GM19240 (cell line): ENCODE results near the gene TTC23.
"Not testable (repeated sequence)": the region's sequence is repeated elsewhere in the genome, so short reads cannot be mapped to it uniquely, and the experiment has no call there.

Source experiments
- DNase-seq: peaks from one replicate; pipeline ENCODE4 v3.0.0; 2011; ENCODE audit warnings: low spot score; ENCODE audit not compliant: insufficient read length

The TTC23 gene

DNA sequence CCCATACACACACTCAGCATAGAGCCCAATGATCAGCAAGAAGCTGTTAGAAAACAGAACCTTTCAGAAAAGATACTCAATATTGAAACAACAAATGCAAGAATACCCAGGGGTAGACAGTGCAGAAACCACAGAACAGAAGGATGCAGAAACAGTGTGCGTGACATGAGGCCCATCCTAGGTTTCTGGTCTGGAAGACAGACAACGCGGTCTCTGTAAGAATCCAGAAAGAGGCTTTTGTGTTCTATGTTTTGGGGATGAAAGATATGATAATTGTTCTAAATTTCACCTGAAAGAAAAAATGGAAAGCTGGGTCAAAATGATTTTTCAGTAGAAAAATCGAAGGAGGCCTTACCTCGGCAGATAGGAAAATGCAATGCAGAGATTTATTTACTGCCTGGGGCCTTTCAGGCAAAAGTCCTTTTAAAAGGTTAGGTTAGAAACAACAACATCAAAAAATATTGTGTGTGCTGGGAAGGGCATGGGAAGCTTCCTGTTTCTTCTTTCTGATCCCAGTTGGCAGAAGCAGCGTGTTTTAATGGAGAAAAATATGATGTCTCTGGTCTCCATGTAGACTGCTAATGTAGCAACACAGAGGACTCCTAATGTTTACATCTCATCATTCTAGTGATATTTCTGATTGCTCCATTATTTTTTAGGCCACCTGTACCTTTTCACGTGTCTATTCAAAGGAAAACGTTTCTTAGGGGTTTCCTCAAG lies 127.5 kb downstream of the TTC23 start:
- no peak for DNase-seq

GRCh38 chr15:99121207-99121606 lies 128.2 kb downstream of the TTC23 start:
- no peak for DNase-seq

DNA sequence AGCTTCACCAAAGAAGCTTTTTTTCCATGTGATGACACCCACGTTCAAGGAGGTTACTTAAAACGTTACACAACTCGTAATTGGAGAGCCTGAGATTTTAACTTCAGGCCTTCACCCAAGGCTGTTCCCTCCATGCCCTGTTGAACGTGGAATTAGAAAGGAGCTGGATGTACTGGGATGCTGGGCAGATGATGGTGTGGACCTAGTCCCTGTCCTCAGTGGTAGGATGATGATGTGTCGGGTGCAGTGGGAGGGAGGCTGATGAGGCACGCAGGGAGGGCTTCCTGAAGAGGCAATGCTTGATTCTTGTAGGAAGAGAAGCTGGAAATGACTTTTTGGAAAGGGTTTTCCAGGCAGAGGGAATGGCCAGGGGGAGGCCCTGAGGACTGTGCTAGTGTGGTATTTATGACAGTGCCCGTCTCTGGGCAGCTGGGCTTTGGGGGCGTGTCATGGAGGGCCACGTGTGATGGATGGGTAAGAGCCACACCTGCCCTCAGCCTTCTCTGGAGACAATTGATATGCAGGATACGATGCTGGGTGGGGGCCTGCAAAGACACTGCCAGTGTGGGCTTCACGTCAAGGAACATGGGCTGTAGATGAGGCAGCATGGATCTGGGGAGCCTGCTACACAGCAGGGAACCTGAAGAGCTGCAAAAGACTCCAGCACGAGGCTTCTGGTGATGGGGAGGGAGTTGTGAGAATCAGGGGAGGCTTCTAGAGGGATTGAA lies 129.2 kb downstream of the TTC23 start:
- no peak for DNase-seq

DNA sequence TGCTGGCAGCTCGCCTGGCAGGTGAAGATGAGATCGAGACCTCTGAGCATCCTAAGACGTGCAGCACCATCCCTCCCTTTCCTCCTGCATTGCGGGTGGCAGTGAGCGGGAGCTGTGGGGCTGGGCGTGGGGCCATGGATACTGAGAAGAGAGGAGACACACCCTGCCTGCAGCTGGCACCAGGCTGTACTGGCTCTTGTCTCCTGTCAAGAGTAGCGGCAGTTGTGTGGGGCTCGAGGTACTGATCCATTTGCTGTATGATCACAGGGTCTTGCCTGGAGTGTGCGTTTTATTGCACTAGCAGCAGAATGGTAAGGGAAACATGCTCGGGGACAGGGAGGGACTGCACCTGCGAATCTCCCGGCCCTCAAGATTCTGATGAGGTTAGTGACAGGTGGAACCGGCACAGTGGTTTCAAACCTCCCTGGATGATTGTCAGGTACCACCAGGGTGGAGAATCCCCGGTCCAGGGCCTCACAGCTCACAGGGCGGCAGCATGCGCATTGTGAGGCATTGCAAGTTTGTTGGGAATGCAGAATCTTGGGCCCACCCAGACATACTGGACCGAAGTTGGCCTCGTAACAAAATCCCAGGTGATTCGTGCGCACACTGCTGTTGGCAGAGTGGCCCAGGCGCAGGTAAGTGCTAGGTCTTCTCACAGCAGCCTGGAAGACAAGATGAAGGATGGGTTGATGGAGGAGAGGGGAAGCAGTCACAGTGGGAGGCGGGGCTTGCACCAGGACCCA lies 130.4 kb downstream of the TTC23 start:
- no peak for DNase-seq

DNA sequence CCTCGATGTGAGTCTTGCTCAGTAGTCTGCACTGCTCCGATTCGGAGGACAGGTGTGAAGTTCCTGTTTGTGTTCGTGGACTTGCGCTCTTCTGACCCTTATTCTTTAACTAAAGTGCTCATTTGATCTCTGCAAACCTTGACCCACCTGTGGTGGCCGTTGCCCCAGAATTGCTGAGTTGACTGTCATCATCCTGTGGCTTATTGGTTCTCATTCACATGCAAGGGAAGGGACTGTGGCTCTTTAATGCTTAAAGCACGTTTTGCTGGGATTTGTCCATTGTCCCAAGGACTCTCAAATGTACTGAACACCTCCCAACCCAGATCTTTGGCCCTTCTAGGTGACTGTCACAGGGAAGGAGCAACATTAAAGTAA lies 131.1 kb downstream of the TTC23 start:
- no peak for DNase-seq

- DNase-seq, result no peak
Observed at GRCh38 chr15:99117563-99118257, 131.7 kb downstream of the TTC23 start.

- DNase-seq, result no peak
Observed at GRCh38 chr15:99117111-99117510, 132.3 kb downstream of the TTC23 start.

- DNase-seq, result no peak
Observed at GRCh38 chr15:99115300-99116215, 133.8 kb downstream of the TTC23 start.

DNA sequence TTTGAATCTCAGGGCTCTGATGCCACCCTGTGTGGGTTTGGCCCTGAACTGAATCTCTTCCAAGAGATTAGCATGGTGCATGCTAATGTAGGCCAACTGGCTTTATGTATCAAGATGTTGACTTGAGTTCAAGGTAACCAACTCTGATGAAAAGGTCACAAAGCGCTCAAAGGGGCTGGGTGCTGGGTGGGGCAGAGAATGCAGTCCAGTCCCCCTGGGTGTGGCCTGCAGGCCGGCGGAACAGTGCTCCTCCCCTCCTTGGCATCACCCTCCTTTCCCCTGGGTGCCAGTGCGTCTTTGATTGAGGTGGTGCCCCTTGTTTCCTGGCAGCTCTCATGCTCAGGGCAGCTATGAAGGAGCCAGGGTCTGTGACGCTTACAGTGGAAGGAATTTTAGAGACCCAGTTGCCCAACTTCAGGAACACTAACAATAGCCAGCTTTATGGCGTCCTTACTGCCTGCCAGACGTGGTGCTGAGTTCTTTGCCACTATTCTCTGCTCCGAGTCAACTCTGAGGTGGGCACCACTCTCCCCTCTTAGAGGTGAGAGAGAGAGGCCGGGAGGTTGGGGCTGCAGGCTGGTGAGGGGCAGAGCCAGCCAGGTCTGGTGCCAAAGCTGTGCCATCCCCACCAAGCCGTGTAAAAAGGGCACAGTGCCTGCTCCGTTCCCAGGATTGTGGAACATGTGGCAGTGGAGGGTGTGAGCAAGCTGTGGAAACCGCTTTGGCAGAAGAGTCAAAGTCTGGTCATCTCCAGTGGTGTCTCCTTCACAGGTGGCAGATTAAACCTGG lies 134.7 kb downstream of the TTC23 start:
- DNase-seq, result no peak

DNA sequence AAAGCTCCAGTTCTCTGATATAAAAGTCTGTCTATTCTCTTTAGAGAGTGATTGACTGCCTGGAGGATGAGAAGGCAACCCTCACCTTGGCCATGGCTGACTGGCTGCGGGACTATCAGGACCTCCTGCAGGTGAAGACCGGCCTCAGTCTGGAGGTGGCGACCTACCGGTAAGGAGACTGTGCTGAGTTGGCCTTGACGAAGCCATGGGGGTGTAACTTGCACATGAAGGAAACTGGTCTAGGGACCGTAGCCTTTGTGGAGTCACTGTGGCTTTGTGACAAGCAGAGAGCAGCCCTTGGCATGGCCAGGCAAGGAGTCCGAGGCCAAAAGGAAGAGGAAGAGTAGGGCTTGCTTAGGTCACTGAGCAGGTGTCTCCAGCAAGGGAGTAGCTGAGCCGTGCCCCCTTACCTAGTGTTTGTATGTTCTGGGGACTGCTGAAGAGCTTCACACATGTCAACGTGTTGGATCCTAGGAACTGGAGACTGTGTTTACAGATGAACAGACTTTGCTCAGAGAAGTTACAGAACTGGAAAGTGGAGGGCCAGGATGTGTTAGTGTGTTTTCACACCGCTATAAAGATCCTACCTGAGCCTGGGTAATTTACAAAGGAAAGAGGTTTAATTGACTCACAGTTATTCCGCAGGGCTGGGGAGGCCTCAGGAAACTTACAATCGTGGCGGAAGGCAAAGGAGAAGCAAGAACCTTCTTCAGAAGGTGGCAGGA lies 135.7 kb downstream of the TTC23 start:
- no peak for DNase-seq

DNA sequence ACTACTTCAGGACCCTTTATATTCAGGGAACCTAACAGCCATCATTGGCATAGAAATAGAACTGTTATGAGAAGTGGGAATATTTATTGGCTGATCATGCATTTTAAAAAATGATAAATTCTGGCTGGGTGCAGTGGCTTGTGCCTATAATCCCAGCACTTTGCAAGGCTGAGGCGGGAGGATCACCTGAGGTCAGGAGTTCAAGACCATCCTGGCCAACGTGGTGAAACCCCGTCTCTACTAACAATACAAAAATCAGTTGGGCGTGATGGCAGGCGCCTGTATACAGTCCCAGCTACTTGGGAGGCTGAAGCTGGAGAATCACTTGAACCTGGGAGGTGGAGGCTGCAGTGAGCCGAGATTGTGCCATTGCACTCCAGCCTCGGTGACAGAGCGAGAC lies 137.7 kb downstream of the TTC23 start:
- DNase-seq, result not testable (repeated sequence)

DNA sequence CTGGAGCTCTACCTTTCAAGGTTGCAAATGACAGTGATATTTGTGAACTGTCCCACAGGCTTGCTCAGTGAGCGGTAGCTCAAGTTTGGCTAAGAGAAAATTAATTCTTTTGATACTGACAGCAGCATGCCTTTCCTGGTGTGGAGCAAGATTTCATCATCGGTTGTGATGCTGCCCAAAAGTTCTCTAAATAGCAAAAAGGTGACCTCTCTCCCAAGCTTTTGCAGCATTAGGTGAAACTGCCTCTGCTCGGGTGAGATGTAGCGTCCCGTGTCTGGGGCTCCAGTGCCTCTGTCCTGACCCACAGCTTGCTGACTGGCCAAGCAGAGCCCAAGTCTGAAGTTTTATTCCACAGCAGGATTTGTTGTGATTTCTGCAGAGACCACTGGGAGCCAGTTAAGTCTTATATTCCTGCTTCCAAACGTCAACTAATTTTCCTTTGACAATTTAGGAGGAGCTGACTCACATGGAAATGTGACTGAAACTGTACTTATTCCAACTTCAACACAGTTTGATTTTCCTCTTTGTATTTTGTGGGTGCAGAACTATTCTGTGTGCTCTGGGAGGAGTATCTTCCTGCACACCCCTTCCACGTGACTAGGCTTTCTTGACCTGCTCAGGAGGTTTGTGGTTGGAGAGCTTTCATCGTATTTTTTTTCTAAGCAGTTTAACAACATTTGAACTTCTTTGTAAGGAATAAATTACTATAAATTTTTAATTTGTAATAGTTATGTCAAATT lies 138.6 kb downstream of the TTC23 start:
- no peak for DNase-seq

DNA sequence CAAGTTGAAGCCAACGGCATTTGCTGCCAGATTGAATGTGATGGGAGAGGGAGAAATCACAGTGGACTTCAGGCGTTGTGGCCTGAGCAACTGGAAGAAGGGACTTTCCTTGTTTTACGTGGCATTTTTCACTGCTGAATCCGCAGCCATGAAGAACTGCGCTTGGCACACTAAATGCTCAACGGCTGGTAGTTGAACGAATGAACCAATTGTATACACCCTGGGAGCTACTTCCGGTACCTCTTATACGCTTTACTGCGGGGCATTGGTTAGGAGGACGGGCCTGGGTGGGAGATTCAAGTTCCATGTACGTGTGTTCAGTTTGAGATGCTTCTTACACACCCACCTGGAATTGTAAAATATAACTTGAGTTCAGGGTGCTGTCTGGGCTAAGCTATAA lies 139.3 kb downstream of the TTC23 start:
- no peak for DNase-seq

DNA sequence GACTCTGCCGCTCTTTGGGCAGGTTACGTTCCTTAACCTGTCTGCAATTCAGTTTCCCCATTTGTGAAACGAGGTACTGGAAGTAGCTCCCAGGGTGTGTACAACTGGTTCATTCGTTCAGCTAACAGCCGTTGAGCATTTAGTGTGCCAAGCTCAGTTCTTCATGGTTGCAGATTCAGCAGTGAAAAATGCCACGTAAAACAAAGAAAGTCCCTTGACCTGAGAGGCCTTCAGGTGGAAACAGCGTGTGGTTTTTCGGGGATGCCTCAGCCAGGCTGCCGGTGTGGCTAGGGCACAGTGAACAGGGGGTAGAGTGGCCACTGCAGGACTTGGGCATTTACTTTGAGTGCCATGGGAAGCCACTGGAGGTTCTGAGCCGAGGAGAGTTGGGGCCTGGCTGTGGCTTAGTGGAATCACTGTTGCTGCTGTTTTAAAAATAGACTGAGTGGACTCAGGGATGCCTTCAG lies 139.8 kb downstream of the TTC23 start:
- DNase-seq, result no peak

GRCh38 chr15:99108993-99109392 lies 140.4 kb downstream of the TTC23 start:
- no peak for DNase-seq

DNA sequence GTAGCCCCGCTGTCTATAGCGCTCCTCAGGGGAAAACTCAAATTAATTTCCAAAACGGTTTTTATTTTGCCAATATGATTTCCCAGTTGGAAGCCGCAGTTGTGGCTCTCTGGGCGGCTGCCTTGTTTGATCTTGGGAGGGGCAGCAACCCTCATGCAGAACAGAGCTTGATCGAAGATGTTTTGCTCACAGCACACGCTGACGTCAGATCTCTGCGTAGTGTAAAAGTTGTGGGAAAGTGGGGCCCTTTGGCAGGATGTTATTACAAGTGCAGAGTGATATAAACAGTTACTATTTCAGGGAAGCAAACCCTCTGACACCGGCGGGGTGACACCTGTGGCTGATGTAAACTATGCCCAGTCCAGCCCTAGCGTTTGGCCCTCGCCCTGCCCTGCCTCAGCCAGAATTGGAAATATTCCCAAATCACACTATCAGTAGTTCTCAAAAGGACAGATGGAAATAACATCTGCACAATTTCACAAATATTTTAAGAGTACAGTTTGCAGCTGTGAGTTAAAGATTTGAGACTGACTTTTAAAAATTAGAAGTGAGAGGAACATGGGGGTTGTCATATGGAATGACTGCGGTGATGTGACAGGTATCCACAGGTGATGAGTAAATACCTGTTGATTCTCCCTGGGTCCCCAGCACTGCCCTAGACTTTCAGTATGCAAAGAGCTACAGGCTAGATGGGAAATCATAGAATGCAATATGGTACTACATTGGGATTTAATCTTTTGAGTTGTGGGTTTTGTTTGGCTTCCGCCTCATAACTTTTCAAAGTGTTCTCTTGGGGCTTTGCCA lies 142.8 kb downstream of the TTC23 start:
- no peak for DNase-seq

- DNase-seq, result no peak
Observed at GRCh38 chr15:99105514-99106341, 143.7 kb downstream of the TTC23 start.
